ENCODE results near the gene KLB. TPM values are rescaled to one million over a fixed set of nuclear protein-coding genes. Genes with fewer than 3 reads are reported as not detected.
A peak's percentile ranks its signal among the peaks of the same experiment; 100 is the strongest.

Gene KLB
- polyA plus RNA-seq, 1 donor from 2014 or later = not detected

GRCh38 chr4:39427520-39428114, 20.9 kb downstream of the KLB start:
- peak; percentile 50 for TF ChIP-seq EP300 (conservative IDR thresholded peaks at IDR 0.05; ENCODE audit: poor library complexity, severe bottlenecking)
- no peak for TF ChIP-seq EZH2 (IDR thresholded peaks at IDR 0.05; ENCODE audit: borderline replicate concordance, insufficient read depth, low read length, poor library complexity, severe bottlenecking)
- TF ChIP-seq SMC3 (conservative IDR thresholded peaks at IDR 0.05; ENCODE audit: poor library complexity) = no peak
- H3K27me3 ChIP-seq (ENCODE audit: insufficient read depth, low read depth, low read length) = no peaks in the 10 kb centered on the region

GRCh38 chr4:39429476-39430334, 23.0 kb downstream of the KLB start:
- no peaks in the 10 kb centered on the region for H3K9me3 ChIP-seq (ENCODE audit: low read length)
- H2AFZ ChIP-seq (ENCODE audit: low read depth, low read length) = no peak overlapping the region
- H3F3A ChIP-seq (ENCODE audit: insufficient read depth, low read length, poor library complexity, severe bottlenecking) = no peaks in the 10 kb centered on the region
- H3K9me2 ChIP-seq (ENCODE audit: insufficient read depth, low read length) = no peaks in the 10 kb centered on the region
- H3K4me2 ChIP-seq (ENCODE audit: low read length) = no peak overlapping the region
- no peaks in the 10 kb centered on the region for H3K36me3 ChIP-seq (ENCODE audit: insufficient read depth, low read length)
- H3K27ac ChIP-seq (ENCODE audit: low read length) = no peak overlapping the region
- TF ChIP-seq MXI1 (conservative IDR thresholded peaks at IDR 0.05; ENCODE audit: poor library complexity, severe bottlenecking) = no peak
- TF ChIP-seq RAD21 (conservative IDR thresholded peaks at IDR 0.05) = no peak
- TF ChIP-seq EP300 (conservative IDR thresholded peaks at IDR 0.05; ENCODE audit: poor library complexity, severe bottlenecking) = no peak
- no peak for TF ChIP-seq EZH2 (IDR thresholded peaks at IDR 0.05; ENCODE audit: borderline replicate concordance, insufficient read depth, low read length, poor library complexity, severe bottlenecking)
- TF ChIP-seq, protein P1, sequence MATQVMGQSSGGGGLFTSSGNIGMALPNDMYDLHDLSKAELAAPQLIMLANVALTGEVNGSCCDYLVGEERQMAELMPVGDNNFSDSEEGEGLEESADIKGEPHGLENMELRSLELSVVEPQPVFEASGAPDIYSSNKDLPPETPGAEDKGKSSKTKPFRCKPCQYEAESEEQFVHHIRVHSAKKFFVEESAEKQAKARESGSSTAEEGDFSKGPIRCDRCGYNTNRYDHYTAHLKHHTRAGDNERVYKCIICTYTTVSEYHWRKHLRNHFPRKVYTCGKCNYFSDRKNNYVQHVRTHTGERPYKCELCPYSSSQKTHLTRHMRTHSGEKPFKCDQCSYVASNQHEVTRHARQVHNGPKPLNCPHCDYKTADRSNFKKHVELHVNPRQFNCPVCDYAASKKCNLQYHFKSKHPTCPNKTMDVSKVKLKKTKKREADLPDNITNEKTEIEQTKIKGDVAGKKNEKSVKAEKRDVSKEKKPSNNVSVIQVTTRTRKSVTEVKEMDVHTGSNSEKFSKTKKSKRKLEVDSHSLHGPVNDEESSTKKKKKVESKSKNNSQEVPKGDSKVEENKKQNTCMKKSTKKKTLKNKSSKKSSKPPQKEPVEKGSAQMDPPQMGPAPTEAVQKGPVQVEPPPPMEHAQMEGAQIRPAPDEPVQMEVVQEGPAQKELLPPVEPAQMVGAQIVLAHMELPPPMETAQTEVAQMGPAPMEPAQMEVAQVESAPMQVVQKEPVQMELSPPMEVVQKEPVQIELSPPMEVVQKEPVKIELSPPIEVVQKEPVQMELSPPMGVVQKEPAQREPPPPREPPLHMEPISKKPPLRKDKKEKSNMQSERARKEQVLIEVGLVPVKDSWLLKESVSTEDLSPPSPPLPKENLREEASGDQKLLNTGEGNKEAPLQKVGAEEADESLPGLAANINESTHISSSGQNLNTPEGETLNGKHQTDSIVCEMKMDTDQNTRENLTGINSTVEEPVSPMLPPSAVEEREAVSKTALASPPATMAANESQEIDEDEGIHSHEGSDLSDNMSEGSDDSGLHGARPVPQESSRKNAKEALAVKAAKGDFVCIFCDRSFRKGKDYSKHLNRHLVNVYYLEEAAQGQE (IDR thresholded peaks at IDR 0.05; ENCODE audit: borderline replicate concordance) = no peak
- TF ChIP-seq TAF1 (IDR thresholded peaks at IDR 0.05; ENCODE audit: low read depth) = no peak
- no peak for TF ChIP-seq SMC3 (conservative IDR thresholded peaks at IDR 0.05; ENCODE audit: poor library complexity)
- no peak for TF ChIP-seq POLR2AphosphoS5 (IDR thresholded peaks at IDR 0.05)
- TF ChIP-seq, protein P2, sequence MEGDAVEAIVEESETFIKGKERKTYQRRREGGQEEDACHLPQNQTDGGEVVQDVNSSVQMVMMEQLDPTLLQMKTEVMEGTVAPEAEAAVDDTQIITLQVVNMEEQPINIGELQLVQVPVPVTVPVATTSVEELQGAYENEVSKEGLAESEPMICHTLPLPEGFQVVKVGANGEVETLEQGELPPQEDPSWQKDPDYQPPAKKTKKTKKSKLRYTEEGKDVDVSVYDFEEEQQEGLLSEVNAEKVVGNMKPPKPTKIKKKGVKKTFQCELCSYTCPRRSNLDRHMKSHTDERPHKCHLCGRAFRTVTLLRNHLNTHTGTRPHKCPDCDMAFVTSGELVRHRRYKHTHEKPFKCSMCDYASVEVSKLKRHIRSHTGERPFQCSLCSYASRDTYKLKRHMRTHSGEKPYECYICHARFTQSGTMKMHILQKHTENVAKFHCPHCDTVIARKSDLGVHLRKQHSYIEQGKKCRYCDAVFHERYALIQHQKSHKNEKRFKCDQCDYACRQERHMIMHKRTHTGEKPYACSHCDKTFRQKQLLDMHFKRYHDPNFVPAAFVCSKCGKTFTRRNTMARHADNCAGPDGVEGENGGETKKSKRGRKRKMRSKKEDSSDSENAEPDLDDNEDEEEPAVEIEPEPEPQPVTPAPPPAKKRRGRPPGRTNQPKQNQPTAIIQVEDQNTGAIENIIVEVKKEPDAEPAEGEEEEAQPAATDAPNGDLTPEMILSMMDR (IDR thresholded peaks at IDR 0.05; ENCODE audit: poor library complexity, severe bottlenecking) = no peak
- no peaks in the 10 kb centered on the region for H3K79me2 ChIP-seq (replicated peaks; ENCODE audit: insufficient read depth, low read length)
- no peaks in the 10 kb centered on the region for H3K27me3 ChIP-seq (ENCODE audit: insufficient read depth, low read depth, low read length)
- H3K9ac ChIP-seq (ENCODE audit: low read length) = no peak overlapping the region
- no peaks in the 10 kb centered on the region for H4K20me1 ChIP-seq (ENCODE audit: insufficient read depth)
- H3K4me3 ChIP-seq (ENCODE audit: low read length) = no peak overlapping the region

More at GRCh38 chr4:39427520-39428114, 20.9 kb downstream of the KLB start:
- Histone ChIP-seq H3K4me2 (ENCODE audit: low read length) (no peak overlapping the region), H2AFZ (ENCODE audit: low read depth, low read length) (no peak overlapping the region), H3K9ac (ENCODE audit: low read length) (peak overlapping the region; percentile 31), H4K20me1 (ENCODE audit: insufficient read depth) (no peaks in the 10 kb centered on the region), H3K9me3 (ENCODE audit: low read length) (no peaks in the 10 kb centered on the region), H3F3A (ENCODE audit: insufficient read depth, low read length, poor library complexity, severe bottlenecking) (no peaks in the 10 kb centered on the region), H3K27ac (ENCODE audit: low read length) (peak overlapping the region; percentile 45), H3K4me3 (ENCODE audit: low read length) (peak overlapping the region; percentile 23), H3K79me2 (replicated peaks; ENCODE audit: insufficient read depth, low read length) (no peaks in the 10 kb centered on the region), H3K36me3 (ENCODE audit: insufficient read depth, low read length) (no peaks in the 10 kb centered on the region), H3K9me2 (ENCODE audit: insufficient read depth, low read length) (no peaks in the 10 kb centered on the region)
